DMS153 treated with DMSO at 0.1 percent for 48 hours (cell line): ENCODE measurements around the gene PRKAG2.

Source experiments
- DNase-seq: peaks from one replicate; lab custom pipeline; 2025; ENCODE audit not compliant: unreplicated experiment; lab: John Stamatoyannopoulos, UW

PRKAG2 gene

GRCh38 chr7:151702961-151703360, 174.0 kb downstream of the PRKAG2 start:
- no peak for DNase-seq

DNA sequence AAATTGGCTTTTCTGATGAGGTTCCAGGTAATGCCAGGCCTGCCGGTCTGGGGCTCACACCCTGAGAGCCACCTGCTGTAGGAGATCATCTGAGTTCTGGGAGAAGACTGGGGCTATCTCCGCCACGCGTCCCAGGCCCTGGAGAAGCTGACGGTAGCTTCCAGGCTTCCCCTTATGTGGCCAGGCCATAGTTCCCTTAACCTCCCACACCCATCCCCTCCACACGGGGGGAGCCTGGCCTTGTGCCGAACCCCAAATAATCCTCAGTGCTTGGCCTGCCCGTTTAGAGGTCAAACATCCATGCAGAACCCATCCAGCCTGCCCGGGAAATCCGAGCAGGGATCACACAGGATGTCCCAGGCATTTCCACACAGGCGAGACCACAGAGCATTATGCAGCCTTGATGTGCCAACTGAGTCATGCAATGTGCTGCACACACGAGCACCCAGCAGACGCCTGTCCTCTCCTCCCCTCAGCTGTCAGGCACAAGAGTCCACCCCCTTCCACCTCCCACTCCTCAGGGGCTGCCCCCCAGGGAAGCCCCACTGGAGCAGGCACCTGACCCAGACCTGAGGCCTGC, 176.2 kb downstream of the PRKAG2 start:
- DNase-seq = no peak

DNA sequence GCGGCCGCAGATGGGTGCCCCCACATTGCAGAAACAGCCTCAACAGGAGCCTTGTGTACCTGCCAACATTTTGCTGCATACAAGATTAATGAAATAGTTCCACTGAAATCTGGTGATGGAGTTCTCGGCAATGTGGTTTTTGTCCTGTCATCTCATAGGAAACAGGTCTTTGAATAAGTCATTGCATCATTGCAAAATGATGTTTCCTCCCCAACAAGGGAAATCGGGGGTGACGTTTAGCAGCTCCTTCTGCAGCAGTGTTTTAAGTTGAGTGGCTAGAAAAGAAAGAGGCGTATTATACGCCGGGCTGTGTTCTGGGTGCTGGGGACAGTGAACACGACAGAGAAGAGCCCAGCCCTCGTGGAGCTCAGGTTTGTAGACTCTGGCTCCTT, 177.0 kb downstream of the PRKAG2 start:
- DNase-seq = no peak

DNA sequence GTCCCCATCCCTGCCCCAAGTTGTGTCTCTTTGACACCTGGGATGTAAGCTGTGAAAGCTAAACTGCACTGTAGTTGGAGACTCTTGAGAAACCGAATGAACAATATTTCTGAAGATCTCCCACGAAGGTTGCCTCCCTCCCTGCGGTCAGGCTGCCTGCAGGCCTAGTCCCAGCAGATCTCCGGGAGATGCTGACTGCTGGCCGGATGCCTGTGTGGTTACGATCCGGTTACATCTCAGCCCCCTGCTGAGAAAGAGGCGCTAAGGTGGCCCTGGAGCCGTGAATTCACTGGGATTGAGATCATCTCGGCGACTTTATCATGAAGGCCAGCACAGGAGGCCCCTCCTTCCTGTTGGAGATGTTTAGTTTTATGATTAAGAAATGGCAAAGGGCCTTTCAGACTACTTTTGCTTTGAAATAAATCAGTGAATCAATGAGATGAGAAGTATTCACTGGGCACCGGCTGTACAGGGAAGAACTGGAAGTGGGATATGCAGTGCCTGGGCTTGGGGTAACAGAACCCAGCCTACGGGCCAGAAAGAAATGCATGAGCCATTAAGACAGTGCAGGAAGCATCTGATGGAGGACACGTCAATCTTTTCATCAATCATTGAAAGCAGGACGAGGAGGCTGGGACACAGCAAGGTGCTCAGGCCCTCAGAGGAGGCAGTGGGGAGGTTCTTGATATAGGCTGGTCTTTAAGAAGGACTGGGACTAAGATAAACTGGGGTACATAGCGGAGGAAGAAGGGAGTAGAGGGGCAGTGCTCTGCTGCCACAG, 177.6 kb downstream of the PRKAG2 start:
- DNase-seq = no peak

DNA sequence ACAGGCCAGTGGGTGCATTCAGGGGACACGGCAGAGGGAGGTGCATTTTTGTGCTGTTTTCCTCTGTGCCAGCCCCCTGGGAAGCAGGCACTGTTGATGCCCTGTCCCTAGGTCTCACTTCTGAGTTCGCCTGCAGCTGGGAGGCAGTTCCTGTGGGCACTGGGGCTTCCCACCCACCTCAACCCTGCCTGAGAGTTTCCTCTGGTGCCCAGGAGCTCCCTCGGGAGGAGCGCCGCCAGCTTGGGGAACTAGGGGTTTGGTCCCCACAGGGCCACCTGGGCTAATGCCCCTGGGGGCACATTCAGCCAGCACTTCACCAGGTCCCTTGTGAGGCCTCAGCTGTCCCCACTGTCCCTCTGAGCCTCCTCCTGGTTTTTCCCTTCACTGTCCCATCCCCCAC, 179.0 kb downstream of the PRKAG2 start:
- no peak for DNase-seq

DNA sequence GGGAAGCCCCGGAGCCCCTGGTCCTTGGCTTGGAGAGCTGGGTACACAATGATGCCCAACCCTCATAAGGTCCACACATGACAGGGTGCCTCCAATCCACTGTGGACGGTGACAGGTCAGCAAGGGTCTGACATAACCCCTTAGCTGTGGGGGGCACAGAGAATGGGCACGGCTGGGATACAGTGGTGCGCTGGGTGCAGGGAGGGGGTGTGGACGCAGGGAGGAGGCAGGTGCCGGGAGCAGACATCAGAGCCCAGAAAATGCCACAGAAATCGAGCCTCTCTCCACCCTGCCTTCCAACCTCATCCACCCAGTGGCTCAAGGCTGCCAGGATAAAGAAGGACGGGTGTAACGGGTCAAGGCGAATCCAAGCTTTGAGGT, 179.4 kb downstream of the PRKAG2 start:
- no peak for DNase-seq

DNA sequence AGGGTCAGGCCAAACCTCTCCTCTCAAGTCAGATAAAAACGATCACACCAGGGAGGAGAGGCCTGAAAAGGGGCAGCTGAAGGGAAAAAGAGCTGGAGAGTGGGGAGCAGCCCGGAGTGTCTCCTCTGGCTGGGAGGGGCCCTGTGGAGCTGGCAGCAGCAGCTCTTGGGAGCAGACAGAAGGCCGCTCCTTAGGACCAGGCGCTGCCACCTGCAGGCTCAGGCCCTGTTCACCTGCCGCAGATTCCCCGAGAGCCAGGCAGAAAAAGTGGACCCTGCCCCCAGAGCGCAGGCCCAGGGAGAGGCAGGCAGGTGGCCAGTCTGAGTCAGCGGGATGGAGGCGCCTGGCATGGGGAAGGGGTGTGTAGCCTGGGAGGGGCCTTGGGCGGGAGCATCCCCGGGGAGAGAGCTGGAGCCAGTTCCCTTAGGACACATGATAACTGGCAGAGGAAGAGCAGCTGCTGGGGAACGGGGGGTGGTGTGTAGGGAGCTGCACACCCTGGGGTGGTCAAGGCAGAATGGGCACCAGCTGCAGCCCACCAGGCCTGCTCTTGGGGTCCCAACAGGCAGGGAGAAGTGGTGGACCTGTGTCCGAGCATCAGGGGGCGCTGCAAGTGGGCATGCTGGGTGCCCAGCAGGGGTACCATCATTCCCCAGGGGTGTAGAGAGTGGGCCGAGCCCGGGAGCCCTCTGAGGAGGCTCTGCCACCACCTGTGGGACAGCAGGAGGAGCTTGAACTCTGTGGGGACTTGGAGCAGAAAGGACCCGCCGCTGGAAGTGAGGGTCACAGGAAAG, 180.0 kb downstream of the PRKAG2 start:
- DNase-seq = peak; percentile 78

DNA sequence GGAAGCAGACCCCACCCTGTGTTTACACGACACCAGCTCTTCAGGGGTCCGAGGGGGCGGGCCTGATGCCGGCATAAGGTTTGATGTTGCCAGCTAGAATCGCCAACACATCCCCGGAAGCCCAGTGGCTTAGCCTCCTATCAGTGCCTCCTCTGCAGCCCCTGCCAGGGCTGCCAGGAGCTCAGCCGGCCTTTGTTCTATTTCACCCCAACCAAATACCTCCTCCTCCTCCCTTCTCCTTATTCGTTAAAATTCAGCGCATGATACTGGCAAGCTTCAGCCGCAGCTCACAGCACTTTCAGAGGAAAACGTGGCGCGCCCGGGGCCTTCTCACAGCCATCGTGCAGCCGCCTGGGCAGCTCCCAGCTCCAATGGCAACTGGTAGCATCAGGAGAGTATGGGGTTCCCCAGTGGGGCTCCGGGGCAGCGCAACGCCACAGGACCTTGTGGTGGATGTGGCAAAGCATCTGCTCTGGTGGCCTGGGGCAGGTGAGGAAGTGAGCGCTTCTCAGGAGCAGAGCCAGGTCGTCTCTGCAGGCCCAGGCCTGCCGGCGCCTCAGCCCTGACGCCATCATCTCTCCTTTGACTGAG, 180.9 kb downstream of the PRKAG2 start:
- DNase-seq = peak; percentile 43

GRCh38 chr7:151694828-151695580, 181.9 kb downstream of the PRKAG2 start:
- peak; percentile 47 for DNase-seq

DNA sequence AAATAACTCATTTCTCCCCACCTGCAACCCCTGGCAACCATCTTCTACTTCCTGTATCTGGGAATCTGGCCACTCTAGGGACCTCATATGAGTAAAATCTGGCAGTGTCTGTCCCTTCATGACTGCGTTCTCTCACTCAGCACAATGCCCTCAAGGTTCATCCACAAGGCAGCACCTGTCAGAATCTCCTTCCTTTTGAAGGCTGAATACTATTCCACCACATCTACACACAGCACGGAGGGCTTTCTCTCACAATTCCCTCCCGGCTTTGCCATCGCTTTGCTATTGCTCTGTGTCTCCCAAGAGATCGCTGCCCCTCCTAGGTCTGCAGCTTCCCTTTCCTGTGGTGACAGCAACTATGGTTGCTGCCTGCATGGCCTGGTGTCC, 182.5 kb downstream of the PRKAG2 start:
- no peak for DNase-seq

DNA sequence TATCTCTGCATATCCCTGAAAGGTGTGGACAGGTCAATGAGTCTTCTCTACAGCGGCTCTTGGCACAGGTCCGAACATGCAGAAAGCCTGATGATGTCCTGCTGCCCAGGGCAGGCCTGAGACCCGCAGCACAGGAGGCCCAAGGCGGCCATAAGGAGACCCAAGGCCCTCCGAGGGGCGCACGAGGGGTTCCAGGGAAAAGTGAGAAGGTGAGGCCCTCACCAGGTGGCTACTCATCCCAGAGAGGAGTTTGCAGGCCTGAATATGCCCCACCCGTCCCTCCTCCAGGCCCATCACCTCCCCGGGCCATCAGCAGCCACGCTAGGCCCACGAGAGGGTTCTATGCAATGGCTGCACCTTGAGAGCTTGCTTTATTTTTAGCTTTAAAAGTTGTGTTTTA, 183.8 kb downstream of the PRKAG2 start:
- DNase-seq = no peak

- no peak for DNase-seq
Measured at GRCh38 chr7:151692721-151693120, 184.2 kb downstream of the PRKAG2 start.

GRCh38 chr7:151691449-151691848, 185.5 kb downstream of the PRKAG2 start:
- DNase-seq = no peak

DNA sequence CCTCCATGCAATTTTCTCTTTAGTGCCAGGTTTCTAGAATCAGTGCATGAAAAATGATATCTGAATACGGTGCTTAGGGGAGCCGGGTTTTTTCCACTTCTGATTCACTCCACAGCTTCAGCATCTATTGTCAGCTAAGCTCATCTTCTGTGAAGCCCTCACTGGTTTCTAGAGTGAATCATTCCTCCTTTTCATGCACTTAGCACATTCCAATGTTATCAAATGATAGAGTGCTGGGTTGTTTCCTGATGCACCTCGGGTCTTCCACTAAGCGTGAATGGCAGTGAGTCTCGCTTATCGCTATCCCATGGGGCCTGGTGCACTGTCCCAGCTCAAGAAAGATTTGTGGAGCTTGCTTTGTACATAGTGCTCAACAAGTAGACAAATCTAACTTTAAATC, 186.3 kb downstream of the PRKAG2 start:
- no peak for DNase-seq

GRCh38 chr7:151689196-151689971, 187.5 kb downstream of the PRKAG2 start:
- peak; percentile 89 for DNase-seq

GRCh38 chr7:151688236-151688780, 188.6 kb downstream of the PRKAG2 start:
- DNase-seq = no peak

- DNase-seq = no peak
Measured at GRCh38 chr7:151687523-151688235, 189.2 kb downstream of the PRKAG2 start.

- no peak for DNase-seq
Measured at GRCh38 chr7:151686826-151687225, 190.1 kb downstream of the PRKAG2 start.

DNA sequence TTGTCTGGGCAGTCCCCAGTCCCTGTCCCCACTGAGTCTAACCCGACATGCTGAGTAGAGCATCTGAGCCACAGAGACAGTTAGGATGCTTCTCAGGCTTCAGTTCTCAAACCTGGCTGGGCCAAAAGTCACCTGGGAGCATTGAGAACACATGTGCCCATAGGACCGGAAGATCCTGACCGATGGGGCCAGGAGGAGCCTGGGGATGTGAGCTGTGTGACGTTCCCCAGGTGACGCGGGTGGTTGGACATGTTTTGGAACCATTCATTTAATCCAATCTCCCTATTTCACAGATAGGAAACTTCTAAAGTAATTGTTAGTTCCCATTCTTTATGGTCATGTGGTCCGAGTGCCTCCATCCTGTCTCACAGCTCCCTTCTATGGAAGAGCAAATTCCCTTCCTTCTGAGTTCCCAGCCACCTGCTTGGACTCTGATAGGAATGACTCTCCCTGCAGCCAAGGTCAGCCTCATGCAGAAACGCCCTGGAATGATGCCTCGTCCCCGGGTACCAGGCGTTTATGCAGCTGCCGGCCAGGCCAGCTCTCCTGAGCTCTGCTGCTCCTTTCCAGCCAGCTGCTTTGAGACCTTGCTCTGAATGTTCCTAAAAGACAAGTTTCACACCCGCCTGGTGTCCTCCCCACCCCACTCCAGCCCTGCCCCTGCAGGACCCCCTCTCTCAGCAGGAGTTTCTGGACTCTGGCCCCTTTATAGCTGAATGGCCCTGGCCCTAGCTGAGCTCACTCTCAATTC, 190.7 kb downstream of the PRKAG2 start:
- DNase-seq = no peak
